ENCODE measurements around the gene C6orf62. TPM values are rescaled to one million over a fixed set of nuclear protein-coding genes. Genes with fewer than 3 reads are reported as not detected.
"Not testable (repeated sequence)": the region's sequence is repeated elsewhere in the genome, so short reads cannot be mapped to it uniquely, and the experiment has no call there.

C6orf62 gene
- total RNA-seq, 4 donors from 2014 or later, result 48.7 to 74.8 (median 59.4) TPM

- TF ChIP-seq CTCF (IDR thresholded peaks at IDR 0.05) (no peak), POLR2A (IDR thresholded peaks at IDR 0.05) (no peak)
- Histone ChIP-seq H3K4me3 (no peak overlapping the region), H3K36me3 (no peaks in the 10 kb centered on the region), H3K9me3 (no peaks in the 10 kb centered on the region), H3K4me1 (no peaks in the 10 kb centered on the region), H3K27ac (no peak overlapping the region), H3K27me3 (no peaks in the 10 kb centered on the region)
- no peak for DNase-seq
These were observed 42.9 kb upstream of the C6orf62 start for GRCh38 chr6:24761851-24762250.

- Histone ChIP-seq H3K4me3 (no peak overlapping the region), H3K27me3 (no peaks in the 10 kb centered on the region), H3K27ac (no peak overlapping the region), H3K4me1 (no peaks in the 10 kb centered on the region), H3K36me3 (no peaks in the 10 kb centered on the region), H3K9me3 (no peaks in the 10 kb centered on the region)
- no peak for TF ChIP-seq POLR2A (IDR thresholded peaks at IDR 0.05)
- TF ChIP-seq CTCF (IDR thresholded peaks at IDR 0.05), result no peak
- DNase-seq, result no peak
These were observed 42.4 kb upstream of the C6orf62 start for GRCh38 chr6:24761193-24761835.

GRCh38 chr6:24760210-24760609 lies 41.3 kb upstream of the C6orf62 start:
- TF ChIP-seq POLR2A (IDR thresholded peaks at IDR 0.05) (no peak), CTCF (IDR thresholded peaks at IDR 0.05) (no peak)
- no peaks in the 10 kb centered on the region for H3K27me3 ChIP-seq

GRCh38 chr6:24759718-24760117 lies 40.8 kb upstream of the C6orf62 start:
- no peaks in the 10 kb centered on the region for H3K4me1 ChIP-seq
- H3K9me3 ChIP-seq, result no peaks in the 10 kb centered on the region
- no peaks in the 10 kb centered on the region for H3K27me3 ChIP-seq
- no peaks in the 10 kb centered on the region for H3K36me3 ChIP-seq
- TF ChIP-seq POLR2A (IDR thresholded peaks at IDR 0.05) (no peak), CTCF (IDR thresholded peaks at IDR 0.05) (no peak)
- H3K27ac ChIP-seq, result no peak overlapping the region
- H3K4me3 ChIP-seq, result no peak overlapping the region
- no peak for DNase-seq

More at GRCh38 chr6:24760210-24760609, 41.3 kb upstream of the C6orf62 start:
- no peaks in the 10 kb centered on the region for H3K4me1 ChIP-seq
- no peak overlapping the region for H3K27ac ChIP-seq
- H3K9me3 ChIP-seq, result no peaks in the 10 kb centered on the region
- no peak for DNase-seq
- H3K36me3 ChIP-seq, result no peaks in the 10 kb centered on the region
- H3K4me3 ChIP-seq, result no peak overlapping the region

GRCh38 chr6:24757611-24758010 lies 38.7 kb upstream of the C6orf62 start:
- H3K27ac ChIP-seq, result no peak overlapping the region
- H3K4me1 ChIP-seq, result no peaks in the 10 kb centered on the region
- no peak for TF ChIP-seq CTCF (IDR thresholded peaks at IDR 0.05)
- H3K4me3 ChIP-seq, result no peak overlapping the region
- no peaks in the 10 kb centered on the region for H3K27me3 ChIP-seq
- no peak for DNase-seq
- no peaks in the 10 kb centered on the region for H3K36me3 ChIP-seq
- H3K9me3 ChIP-seq, result no peaks in the 10 kb centered on the region

- H3K4me3 ChIP-seq, result no peak overlapping the region
- DNase-seq, result no peak
These were observed 36.3 kb upstream of the C6orf62 start for GRCh38 chr6:24755279-24755678.

GRCh38 chr6:24754378-24754777 lies 35.4 kb upstream of the C6orf62 start:
- H3K27me3 ChIP-seq, DNase-seq, H3K4me3 ChIP-seq, H3K9me3 ChIP-seq, H3K36me3 ChIP-seq, H3K27ac ChIP-seq, H3K4me1 ChIP-seq: not testable (repeated sequence)

More at GRCh38 chr6:24755279-24755678, 36.3 kb upstream of the C6orf62 start:
- Histone ChIP-seq H3K36me3 (no peaks in the 10 kb centered on the region), H3K4me1 (no peaks in the 10 kb centered on the region), H3K27ac (no peak overlapping the region), H3K9me3 (no peaks in the 10 kb centered on the region), H3K27me3 (no peaks in the 10 kb centered on the region)
- TF ChIP-seq POLR2A (IDR thresholded peaks at IDR 0.05), result no peak
- no peak for TF ChIP-seq CTCF (IDR thresholded peaks at IDR 0.05)
